ENCODE data around the gene ZMYND8.
"Not testable (repeated sequence)": the region's sequence is repeated elsewhere in the genome, so short reads cannot be mapped to it uniquely, and the experiment has no call there.

DNA sequence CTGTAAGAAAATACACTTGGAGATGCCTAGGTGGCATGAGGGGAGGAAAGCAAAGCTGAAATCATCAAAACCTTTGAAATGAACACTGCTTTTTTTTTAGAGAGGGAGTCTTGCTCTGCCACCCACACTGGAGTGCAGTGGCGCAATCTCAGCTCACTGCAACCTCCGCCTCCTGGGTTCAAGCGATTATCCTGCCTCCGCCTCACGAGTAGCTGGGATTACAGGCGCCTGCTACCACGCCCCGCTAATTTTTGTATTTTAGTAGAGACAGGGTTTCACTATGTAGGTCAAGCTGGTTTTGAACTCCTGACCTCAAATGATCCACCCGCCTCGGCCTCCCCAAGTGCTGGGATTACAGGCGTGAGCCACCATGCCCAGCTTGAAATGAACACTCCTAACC lies 111.3 kb downstream of the ZMYND8 start:
- TF ChIP-seq, protein P1, sequence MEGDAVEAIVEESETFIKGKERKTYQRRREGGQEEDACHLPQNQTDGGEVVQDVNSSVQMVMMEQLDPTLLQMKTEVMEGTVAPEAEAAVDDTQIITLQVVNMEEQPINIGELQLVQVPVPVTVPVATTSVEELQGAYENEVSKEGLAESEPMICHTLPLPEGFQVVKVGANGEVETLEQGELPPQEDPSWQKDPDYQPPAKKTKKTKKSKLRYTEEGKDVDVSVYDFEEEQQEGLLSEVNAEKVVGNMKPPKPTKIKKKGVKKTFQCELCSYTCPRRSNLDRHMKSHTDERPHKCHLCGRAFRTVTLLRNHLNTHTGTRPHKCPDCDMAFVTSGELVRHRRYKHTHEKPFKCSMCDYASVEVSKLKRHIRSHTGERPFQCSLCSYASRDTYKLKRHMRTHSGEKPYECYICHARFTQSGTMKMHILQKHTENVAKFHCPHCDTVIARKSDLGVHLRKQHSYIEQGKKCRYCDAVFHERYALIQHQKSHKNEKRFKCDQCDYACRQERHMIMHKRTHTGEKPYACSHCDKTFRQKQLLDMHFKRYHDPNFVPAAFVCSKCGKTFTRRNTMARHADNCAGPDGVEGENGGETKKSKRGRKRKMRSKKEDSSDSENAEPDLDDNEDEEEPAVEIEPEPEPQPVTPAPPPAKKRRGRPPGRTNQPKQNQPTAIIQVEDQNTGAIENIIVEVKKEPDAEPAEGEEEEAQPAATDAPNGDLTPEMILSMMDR (IDR thresholded peaks at IDR 0.05), result not testable (repeated sequence)
- TF ChIP-seq POLR2A (IDR thresholded peaks at IDR 0.05), result not testable (repeated sequence)
